B cell (primary cell): ENCODE data around the gene ZNF362.

Source experiments
- CTCF ChIP-seq: fragments of 200-600 bp; IDR thresholded peaks from one replicate; pipeline ENCODE4 v1.8.0; 2022; ENCODE audit warnings: antibody characterized with exemption, mild to moderate bottlenecking
- EZH2 ChIP-seq: IDR thresholded peaks from 2 replicates; pipeline ENCODE4 v1.6.1; 2012; ENCODE audit warnings: borderline replicate concordance, low read depth, mild to moderate bottlenecking, moderate library complexity, low read length; ENCODE audit not compliant: insufficient read depth, poor library complexity, severe bottlenecking

GRCh38 chr1:33297911-33298622, 41.8 kb downstream of the ZNF362 start:
- no peak for TF ChIP-seq CTCF
- no peak for TF ChIP-seq EZH2
